GM18499 (cell line): ENCODE results near the gene MARK2.

Source experiments
- ATAC-seq: cut with Tn5 transposase; IDR thresholded peaks from one replicate; pipeline ENCODE4 v1.9.1; 2021; ENCODE audit warnings: moderate number of reproducible peaks; ENCODE audit not compliant: insufficient read depth, unreplicated experiment

The MARK2 gene

DNA sequence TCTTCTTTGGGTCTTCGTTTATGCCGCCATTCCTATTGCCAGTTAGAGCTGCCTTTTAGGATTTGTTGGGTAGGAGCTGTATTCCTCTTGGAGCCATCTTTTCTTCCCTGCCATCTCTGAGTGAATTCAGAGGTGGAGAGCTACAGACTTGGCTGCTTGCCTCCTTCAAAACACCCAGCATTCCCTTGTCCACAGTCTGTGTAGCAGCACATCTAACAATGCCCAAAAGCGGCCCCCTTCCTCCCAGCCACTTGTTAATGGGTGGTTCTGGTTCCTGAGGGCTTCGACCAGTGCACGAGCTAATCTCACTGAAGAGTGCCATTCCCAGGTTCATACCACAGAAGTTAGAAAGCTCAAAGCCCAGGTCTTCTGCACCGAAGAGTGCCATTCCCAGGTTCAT lies 37.7 kb downstream of the MARK2 start:
- no peak for ATAC-seq

DNA sequence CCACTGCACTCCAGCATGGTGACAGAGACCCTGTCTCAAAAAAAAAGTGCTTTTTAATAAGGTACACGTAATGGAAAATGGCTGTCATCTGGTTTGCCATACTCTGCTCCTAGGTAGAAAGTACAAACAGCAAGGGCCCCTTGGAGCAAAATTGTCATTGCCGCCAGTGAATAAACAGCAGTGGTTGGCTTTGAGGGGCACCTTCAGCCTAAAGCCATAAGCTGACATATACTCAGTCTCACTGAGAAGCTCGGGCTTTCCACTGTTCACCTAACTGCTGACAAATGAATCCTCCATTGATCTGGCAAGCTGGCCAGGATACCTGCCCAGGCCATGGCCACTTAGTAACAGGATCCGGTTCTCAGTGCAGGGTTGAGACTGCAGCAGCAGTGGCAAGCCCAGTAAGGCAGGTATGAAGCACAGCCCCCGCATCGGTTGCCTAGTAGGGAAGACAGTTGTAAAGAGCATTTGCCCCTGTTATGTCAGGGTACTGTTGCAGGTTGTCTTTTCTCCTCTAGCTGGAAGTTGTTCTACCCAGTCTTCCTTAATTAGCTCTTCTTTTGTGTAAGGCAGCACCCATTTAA lies 38.8 kb downstream of the MARK2 start:
- ATAC-seq: no peak

DNA sequence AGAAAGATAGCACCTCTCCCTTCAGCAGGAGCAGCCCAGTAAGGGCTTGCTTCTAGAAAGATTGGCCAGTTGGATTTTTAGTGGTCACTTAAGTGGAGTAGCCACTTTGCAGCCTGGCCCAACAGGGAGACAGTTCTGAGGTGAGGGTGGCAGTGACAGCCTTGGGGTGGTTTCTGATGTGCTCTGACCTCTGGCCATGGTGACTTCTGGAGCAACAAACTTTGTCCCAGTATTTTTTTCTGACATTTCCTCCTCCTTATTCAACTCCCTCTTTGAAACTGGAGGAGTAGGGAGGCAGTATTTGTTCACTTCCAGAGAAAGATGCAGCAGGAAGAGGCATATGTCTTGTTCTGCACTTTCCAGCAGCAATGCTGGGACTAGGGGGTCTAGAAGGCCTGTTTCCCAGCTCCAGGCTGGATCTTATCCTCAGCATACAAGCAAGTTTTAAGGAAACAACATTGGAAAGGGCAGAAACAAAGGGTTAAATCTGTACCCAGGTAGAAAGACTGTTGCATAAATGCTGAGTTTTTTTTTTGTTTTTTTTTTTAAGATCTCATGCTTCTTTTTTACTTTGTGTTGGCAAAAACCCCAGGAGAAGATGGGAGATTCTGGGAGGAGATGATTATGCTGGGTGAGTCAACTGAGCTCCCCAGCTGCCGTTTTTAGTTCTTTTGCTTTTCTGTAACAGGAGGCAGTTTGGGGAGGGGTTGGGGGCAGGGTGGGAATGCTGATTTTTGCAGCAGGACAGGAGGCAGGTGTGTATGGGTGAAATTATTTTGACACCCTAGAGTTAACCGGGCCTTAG lies 40.9 kb downstream of the MARK2 start:
- no peak for ATAC-seq

DNA sequence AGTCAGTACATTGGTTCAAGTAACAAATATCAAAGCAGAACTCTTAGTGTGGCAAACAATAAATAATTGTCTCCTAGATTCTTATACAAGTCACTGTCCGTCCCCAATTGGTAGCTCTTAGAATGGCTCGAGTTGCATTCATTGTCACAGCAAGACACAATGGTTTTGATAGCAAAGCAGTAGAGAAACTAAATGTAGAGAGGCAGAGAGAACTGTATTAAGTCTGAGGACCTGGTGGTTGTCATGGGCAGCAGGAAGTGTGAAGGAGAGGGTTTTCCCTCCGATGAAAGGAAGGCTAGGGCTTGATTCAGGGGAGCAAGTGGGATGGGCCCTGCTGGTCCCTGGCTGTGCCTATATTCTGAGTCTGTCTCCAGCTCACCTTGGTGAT lies 41.5 kb downstream of the MARK2 start:
- no peak for ATAC-seq

GRCh38 chr11:63882555-63883242 lies 43.8 kb downstream of the MARK2 start:
- no peak for ATAC-seq

- ATAC-seq: no peak
Measured at GRCh38 chr11:63883791-63884190, 44.9 kb downstream of the MARK2 start.

DNA sequence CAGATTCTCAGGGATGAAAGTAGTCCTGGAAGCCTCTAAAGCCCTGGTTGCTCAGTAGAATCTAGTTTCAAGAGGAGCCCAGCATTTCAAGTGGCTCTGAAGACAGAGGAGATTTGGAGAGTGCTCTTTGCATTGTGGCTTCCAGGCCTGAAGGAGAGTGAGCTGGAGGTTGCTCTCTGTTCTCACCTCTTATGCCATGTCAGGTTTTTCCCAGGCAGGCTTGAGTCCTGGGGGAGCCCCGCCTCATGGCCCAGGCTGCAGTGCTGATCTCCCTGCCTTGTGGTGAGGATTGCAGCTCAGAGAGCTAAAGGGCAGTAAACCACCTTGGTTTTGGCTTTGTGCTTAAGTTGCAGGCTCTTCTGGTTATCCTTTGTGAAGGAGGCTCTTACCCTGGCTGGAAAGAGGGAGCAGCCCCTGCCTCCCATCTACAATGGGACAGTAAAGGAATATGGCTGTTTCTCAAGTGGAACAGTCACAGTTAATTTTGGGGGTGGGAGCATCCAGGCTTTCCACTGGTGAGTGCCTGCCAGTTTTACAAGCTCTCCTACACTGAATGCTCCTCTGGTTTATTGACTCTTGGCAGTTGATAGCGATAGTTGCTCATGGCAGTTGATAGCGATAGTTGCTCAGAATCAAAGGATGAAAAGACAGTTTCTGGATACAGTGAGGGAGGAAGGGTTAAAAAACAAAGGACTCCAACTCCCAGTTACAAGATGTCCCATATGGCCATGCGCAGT lies 45.5 kb downstream of the MARK2 start:
- ATAC-seq: no peak

GRCh38 chr11:63887386-63887999 lies 48.6 kb downstream of the MARK2 start:
- no peak for ATAC-seq

- ATAC-seq: no peak
Measured at GRCh38 chr11:63888170-63889086, 49.5 kb downstream of the MARK2 start.

- ATAC-seq: no peak
Measured at GRCh38 chr11:63889344-63889743, 50.4 kb downstream of the MARK2 start.

DNA sequence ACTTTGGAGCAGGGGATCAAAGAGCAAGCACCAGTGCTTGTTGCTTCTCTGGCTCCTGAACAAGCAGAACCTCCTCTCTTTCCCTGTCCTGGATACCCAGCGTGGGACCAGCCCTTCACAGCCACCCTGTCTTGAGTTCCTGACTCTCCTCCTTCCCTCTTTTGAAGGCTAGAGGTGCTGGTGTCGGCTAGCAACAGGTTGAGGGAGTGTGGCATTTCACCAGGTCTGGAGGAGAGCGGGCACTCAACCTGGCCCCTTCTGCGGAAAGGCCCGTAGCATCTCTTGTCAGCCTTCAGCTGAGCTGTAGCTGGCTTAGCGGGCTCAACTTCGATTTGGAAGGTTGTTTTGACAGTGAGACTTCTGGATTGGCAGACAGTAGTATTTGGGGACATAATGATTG lies 51.5 kb downstream of the MARK2 start:
- no peak for ATAC-seq

GRCh38 chr11:63892228-63892627 lies 53.3 kb downstream of the MARK2 start:
- ATAC-seq: no peak

- ATAC-seq: no peak
Measured at GRCh38 chr11:63893355-63893754, 54.4 kb downstream of the MARK2 start.

DNA sequence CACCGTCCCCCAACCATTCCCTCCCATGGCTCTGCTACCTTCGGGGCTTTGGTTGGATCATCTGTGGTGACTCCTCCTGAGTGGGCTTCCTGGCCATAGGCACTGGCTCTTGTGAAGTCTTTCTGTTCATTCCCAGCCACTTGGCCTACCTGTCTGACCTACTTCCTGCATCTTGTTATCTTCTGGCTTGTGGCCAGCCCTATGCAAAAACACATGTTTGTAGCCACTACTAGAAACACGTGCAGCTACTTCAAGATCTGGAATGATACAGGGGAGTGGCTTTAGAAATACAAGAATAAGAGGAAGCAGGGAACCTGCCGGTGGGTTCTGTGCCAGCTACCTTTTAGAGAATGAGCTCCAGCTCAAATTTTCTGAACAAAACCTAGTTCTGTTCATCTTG lies 57.2 kb downstream of the MARK2 start:
- ATAC-seq: no peak

DNA sequence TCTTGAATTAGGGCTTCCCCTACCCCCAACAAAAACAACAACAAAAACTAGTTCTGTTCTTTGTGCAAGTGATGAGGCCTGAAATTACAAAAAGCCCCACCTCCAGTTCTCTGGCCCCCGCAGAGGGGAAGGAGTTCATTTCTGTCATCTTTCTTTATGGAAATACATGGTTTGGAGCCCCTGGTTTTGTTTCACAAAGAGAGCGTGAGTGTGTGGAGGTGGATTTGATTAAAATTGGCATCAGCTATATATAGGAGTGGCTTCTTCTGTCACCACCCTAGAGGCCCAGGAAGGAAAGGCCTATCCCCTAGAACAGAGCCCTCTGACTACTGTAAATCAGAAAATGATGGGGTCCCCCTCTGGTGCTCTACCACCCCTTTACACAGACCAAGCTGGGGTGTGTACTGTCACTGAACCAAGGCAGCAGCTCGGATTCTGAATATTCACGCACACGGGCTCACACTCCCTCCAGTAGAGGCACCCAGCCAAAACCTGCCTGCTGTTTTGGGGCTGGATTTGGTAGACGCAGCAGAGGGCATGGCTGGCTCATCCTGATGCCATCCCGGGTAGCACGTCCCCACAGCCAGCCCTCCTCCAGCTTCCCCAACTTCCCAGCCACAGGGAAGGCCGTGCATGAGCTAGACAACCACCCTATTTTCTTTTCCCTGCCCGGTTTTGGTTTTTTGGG lies 58.7 kb downstream of the MARK2 start:
- no peak for ATAC-seq

- no peak for ATAC-seq
Measured at GRCh38 chr11:63901660-63902059, 62.8 kb downstream of the MARK2 start.

GRCh38 chr11:63903884-63904283 lies 65.0 kb downstream of the MARK2 start:
- no peak for ATAC-seq

DNA sequence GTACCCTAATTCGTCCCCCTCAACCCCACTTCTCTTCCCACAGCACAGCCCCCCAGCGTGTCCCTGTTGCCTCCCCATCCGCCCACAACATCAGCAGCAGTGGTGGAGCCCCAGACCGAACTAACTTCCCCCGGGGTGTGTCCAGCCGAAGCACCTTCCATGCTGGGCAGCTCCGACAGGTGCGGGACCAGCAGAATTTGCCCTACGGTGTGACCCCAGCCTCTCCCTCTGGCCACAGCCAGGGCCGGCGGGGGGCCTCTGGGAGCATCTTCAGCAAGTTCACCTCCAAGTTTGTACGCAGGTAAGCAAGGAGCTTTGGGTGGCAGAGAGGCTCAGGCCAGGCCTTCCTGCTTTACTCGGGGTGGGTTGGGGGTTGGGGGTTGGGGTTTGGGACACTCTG lies 65.8 kb downstream of the MARK2 start:
- no peak for ATAC-seq

DNA sequence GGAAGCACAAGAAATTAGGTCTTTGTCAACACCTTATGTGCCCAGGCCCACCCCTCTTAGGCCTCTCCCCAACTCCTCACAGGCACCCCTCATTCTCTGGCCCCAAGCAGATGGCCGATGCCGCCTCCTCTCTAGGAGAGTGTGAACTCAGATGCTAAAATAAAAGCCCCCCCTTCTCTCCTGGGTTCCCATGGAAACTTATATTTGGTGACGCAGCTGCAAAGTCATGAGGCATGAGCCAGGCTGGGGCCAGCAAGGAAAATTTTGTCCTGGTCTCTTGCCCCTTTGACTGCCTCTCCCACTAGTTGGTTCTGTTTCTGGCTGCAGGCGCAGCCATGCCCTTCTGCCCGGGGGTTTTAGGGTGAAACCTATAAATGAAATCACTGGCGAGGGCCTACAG lies 66.3 kb downstream of the MARK2 start:
- ATAC-seq: no peak
